Gastrocnemius medialis (tissue), 4 donors: ENCODE results near the gene STN1.

Experiments used
- CTCF ChIP-seq, 5 experiments: fragments of 450-650 bp in 3 of 5; fragments of 200-600 bp in 2 of 5; sonication (generic) in 2 of 5; IDR thresholded peaks in 4 of 5; conservative IDR thresholded peaks in 1 of 5; 1 replicate in 4 of 5; 2 replicates in 1 of 5; pipeline ENCODE4 v1.5.1; 2016 to 2019; ENCODE audit warnings: antibody characterized with exemption in 5 of 5, mild to moderate bottlenecking in 3 of 5, moderate library complexity in 3 of 5
- POLR2A ChIP-seq, 2 donors: fragments of 450-650 bp; IDR thresholded peaks; one replicate each; pipeline ENCODE4 v1.6.1; 2017; ENCODE audit warnings: antibody characterized with exemption in 2 of 2, mild to moderate bottlenecking in 2 of 2, moderate library complexity in 2 of 2

- TF ChIP-seq CTCF (IDR thresholded peaks at IDR 0.05 in 4 of 5, conservative IDR thresholded peaks at IDR 0.05 in 1 of 5) (no peak), POLR2A (IDR thresholded peaks at IDR 0.05) (no peak)
These were observed 31.7 kb upstream of the STN1 start for GRCh38 chr10:103949728-103950127.
